Activated B cell treated with CpG ODN at 0.5 μM for 24 hours (primary cell): ENCODE measurements around the gene LMX1A. TPM values are rescaled to one million over a fixed set of nuclear protein-coding genes. Genes with fewer than 3 reads are reported as not detected.

ENCODE experiments used
- ATAC-seq: fragments of 200-7000 bp; cut with Tn5 transposase; one replicate; pipeline ENCODE4 v1.10.0; 2021; ENCODE audit warnings: low read depth, mild to moderate bottlenecking, moderate library complexity
- CTCF ChIA-PET: fragments of 350-600 bp; sonication (Branson Sonifier 250); formaldehyde crosslinking; loops from one replicate; lab custom pipeline; 2021; ENCODE audit warnings: antibody characterized with exemption; lab: Charles Lee
- POLR2A ChIA-PET: fragments of 350-600 bp; sonication (Branson Sonifier 250); formaldehyde crosslinking; loops from one replicate; lab custom pipeline; 2021; ENCODE audit warnings: antibody characterized with exemption; lab: Charles Lee
- DNase-seq: peaks from one replicate; pipeline ENCODE4 v3.0.0; 2022
- H3K27ac Mint-ChIP-seq: one replicate; pipeline ENCODE4 v1.8.0; 2020; ENCODE audit warnings: mixed read lengths
- H3K27me3 Mint-ChIP-seq: one replicate; pipeline ENCODE4 v1.8.0; 2021; ENCODE audit warnings: mixed read lengths
- H3K36me3 Mint-ChIP-seq: one replicate; pipeline ENCODE4 v1.8.0; 2021; ENCODE audit warnings: low read depth, mixed read lengths
- H3K4me1 Mint-ChIP-seq: one replicate; pipeline ENCODE4 v1.8.0; 2021; ENCODE audit warnings: mixed read lengths
- H3K4me3 Mint-ChIP-seq: one replicate; pipeline ENCODE4 v1.8.0; 2020; ENCODE audit warnings: mild to moderate bottlenecking, mixed read lengths
- H3K9me3 Mint-ChIP-seq: one replicate; pipeline ENCODE4 v1.8.0; 2020; ENCODE audit warnings: mixed read lengths
- intact Hi-C: fragments of 100-400 bp; cut with micrococcal nuclease; formaldehyde crosslinking; loops from one replicate; pipeline ENCODE4 v1.15.1; 2024
- total RNA-seq: library from RNA; stranded (reverse); gene quantifications from 2 replicates; pipeline ENCODE4 v1.2.3, GENCODE V29; 2022
- TF ChIP-seq, protein P1 (sequence below): fragments of 200-600 bp; IDR thresholded peaks from one replicate; pipeline ENCODE4 v1.8.0; 2022; ENCODE audit warnings: antibody characterized with exemption, mild to moderate bottlenecking

The LMX1A gene
- total RNA-seq, 1 donor from 2014 or later = not detected

DNA sequence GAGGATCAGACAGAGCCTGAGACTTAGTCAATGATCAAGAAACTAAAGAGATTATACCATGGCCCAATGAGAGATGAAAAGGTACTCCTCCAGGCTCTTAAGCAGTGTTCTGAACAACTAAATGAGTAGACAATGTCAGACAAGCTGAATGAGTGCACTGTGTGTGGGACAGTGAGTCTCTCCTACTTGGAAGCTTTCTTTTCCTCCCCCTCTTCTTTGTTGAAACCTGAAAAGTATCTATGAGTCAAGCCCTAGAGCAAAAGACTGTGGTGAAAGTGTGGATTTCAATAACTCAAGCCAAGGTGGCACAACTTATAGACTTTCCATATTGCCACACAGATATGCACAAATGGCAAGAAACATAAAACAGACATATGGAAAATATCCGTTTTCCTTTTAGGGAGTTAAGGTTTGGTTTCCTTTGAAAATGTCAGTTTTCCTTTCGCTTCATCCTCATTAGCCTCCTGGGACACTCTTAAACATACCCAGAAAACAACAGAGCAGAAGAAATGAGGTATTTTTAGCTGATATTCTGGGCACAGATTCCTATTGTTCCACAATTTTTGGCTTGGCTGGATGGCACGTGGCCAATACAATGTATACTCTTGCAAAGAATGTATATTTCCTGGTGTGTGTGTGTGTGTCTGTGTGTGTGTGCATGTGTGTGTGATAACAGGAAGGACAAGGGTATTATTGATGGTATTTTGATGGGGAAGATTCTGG lies 96.6 kb downstream of the LMX1A start:
- ChIA-PET CTCF (no interaction called here), POLR2A (interaction anchor here (0.5 kb wide), 1 partner anchor 585 kb away, joined by 4 read pairs; no protein-coding TSS in a partner anchor)
- TF ChIP-seq, protein P1, sequence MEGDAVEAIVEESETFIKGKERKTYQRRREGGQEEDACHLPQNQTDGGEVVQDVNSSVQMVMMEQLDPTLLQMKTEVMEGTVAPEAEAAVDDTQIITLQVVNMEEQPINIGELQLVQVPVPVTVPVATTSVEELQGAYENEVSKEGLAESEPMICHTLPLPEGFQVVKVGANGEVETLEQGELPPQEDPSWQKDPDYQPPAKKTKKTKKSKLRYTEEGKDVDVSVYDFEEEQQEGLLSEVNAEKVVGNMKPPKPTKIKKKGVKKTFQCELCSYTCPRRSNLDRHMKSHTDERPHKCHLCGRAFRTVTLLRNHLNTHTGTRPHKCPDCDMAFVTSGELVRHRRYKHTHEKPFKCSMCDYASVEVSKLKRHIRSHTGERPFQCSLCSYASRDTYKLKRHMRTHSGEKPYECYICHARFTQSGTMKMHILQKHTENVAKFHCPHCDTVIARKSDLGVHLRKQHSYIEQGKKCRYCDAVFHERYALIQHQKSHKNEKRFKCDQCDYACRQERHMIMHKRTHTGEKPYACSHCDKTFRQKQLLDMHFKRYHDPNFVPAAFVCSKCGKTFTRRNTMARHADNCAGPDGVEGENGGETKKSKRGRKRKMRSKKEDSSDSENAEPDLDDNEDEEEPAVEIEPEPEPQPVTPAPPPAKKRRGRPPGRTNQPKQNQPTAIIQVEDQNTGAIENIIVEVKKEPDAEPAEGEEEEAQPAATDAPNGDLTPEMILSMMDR = no peak
- H3K27ac Mint-ChIP-seq = no peak overlapping the region
- ATAC-seq = no peak
- no peak overlapping the region for H3K4me3 Mint-ChIP-seq
- peaks cover 8% of the 10 kb centered on the region for H3K27me3 Mint-ChIP-seq
- no peaks in the 10 kb centered on the region for H3K36me3 Mint-ChIP-seq
- no peak for DNase-seq
- H3K9me3 Mint-ChIP-seq = no peaks in the 10 kb centered on the region
- H3K4me1 Mint-ChIP-seq = no peaks in the 10 kb centered on the region
- intact Hi-C loops = no loop called here

DNA sequence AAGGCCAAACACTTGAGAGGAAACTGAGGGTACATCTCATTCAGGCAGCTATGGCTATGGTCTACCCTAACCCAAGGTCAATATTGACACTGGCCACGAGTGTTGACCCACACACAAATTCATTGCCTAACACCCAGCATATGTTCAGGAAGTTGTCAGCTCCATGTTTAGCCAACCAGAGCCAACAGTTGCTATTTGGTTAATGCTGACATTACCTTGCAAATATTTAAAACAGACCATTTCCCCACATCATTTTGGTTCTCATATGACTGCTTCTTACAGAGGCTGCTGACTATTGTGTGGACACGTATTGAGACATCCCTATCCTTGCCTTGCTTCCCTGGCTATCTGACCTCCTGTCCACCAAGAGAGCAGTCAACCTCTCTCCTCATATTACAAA lies 97.3 kb downstream of the LMX1A start:
- Mint-ChIP-seq H3K27me3 (peaks cover 14% of the 10 kb centered on the region), H3K36me3 (no peaks in the 10 kb centered on the region), H3K4me3 (no peak overlapping the region), H3K4me1 (no peaks in the 10 kb centered on the region), H3K27ac (no peak overlapping the region), H3K9me3 (no peaks in the 10 kb centered on the region)
- CTCF ChIA-PET = no interaction called here
- DNase-seq (no peak), ATAC-seq (no peak)
- intact Hi-C loops = no loop called here
- TF ChIP-seq, protein P1 = no peak
- POLR2A ChIA-PET = no interaction called here

DNA sequence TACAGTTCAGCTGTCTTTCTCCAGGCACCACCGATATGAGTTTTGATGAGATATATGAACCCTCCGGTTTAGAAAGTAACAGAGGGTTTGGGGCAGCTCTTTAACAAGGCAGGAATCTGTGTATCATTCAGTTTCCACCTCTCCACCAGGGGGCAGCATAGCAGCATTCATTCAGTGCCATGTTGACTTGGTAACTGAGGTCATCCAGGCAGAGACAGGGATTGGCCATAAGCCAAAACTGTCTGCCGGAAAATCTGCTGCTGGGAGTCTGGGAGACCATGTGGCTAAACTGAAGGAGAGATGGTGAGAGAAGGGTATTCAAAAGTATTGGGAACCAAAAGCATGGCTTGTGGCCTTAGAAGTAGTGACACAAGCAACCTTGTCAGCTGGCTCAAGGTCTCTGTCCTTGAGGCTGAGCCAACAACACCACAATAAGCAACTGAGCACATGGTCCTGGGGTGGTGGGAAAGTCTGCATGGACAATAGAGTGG lies 98.5 kb downstream of the LMX1A start:
- Mint-ChIP-seq H3K27ac (no peak overlapping the region), H3K36me3 (no peaks in the 10 kb centered on the region), H3K27me3 (peaks cover 17% of the 10 kb centered on the region), H3K4me3 (no peak overlapping the region), H3K9me3 (no peaks in the 10 kb centered on the region), H3K4me1 (no peaks in the 10 kb centered on the region)
- DNase-seq (no peak), ATAC-seq (no peak)
- POLR2A ChIA-PET = no interaction called here
- TF ChIP-seq, protein P1 = no peak
- intact Hi-C loops = loop anchor here (1.0 kb wide), 1 partner anchor 335 kb away; no protein-coding TSS in a partner anchor
- CTCF ChIA-PET = interaction anchor here (1.2 to 1.3 kb wide), 2 partner anchors 10 to 11 kb away, joined by 3 to 4 read pairs; no protein-coding TSS in a partner anchor

DNA sequence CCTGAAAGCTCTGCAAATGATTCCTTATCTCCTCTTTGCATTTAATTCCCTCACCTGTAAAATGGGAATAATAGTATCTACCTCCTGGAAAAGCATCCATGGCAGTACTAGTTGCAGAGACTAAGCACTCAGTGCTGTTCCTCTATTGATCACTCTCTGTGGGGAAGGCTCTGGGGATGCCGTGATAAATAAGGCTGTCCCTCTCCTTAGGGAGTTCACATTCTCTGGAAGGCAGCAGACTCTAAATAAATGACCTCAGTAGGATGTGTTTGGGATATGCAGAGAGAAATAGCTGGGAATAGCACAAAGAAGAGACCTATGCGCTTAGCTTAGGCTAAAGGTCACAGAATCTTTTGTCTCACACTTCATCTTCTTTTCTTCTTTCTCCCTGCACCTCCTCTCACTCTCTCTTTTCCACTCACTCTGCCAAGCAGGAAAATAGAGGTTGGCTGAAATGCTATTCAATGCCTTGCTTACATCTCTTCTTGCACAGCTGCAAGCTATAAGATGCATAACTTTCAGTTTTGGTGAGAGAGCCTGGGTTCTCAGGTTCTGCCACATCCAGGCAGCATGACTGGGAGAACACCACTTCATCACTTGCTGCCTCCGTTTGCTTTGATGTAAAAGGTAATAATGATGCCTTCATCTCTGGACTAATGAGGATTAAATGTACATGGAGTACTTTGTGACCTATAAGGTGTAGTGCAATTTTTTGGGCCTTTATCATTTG lies 101.5 kb downstream of the LMX1A start:
- DNase-seq (no peak), ATAC-seq (no peak)
- H3K9me3 Mint-ChIP-seq = no peaks in the 10 kb centered on the region
- H3K27ac Mint-ChIP-seq = no peak overlapping the region
- no peaks in the 10 kb centered on the region for H3K4me1 Mint-ChIP-seq
- ChIA-PET POLR2A (no interaction called here), CTCF (no interaction called here)
- H3K36me3 Mint-ChIP-seq = no peaks in the 10 kb centered on the region
- peaks cover 17% of the 10 kb centered on the region for H3K27me3 Mint-ChIP-seq
- no peak overlapping the region for H3K4me3 Mint-ChIP-seq
- TF ChIP-seq, protein P1 = no peak
- intact Hi-C loops = no loop called here

DNA sequence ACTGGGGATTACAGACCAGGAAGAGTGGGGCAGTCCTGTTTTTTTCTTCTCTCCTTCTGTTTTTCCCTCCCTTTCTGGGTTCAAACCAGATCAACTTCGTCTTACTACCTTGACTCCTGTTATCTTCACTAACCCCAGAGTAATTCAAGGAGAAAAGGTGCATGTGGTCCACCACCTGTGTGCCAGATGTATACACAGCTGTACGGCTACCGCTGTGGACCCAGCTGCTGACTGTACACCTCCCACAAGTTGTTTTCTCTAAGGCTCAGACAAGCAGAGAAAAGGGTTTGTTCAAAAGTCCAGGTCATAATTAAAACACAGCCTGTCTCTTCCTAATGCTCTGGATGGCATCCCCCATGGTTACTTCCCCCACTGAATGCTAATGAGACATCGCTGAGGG lies 102.1 kb downstream of the LMX1A start:
- POLR2A ChIA-PET = no interaction called here
- CTCF ChIA-PET = no interaction called here
- no peak overlapping the region for H3K27ac Mint-ChIP-seq

More for the DNA sequence above, 102.1 kb downstream of the LMX1A start:
- ATAC-seq (no peak), DNase-seq (no peak)
- H3K27me3 Mint-ChIP-seq = peaks cover 18% of the 10 kb centered on the region
- no peaks in the 10 kb centered on the region for H3K4me1 Mint-ChIP-seq
- intact Hi-C loops = no loop called here
- TF ChIP-seq, protein P1 = no peak
- H3K9me3 Mint-ChIP-seq = no peaks in the 10 kb centered on the region
- H3K4me3 Mint-ChIP-seq = no peak overlapping the region
- no peaks in the 10 kb centered on the region for H3K36me3 Mint-ChIP-seq
